Activated naive CD8-positive, alpha-beta T cell treated with anti-CD3 and anti-CD28 coated beads for 36 hours (primary cell): Measurements from ENCODE around the gene LRRC4C. TPM values are rescaled to one million over a fixed set of nuclear protein-coding genes. Genes with fewer than 3 reads are reported as not detected.

Experiments
- DNase-seq: peaks from one replicate; pipeline ENCODE4 v3.0.0; 2021
- H3K27ac Mint-ChIP-seq: one replicate; pipeline ENCODE4 v1.8.0; 2022; ENCODE audit warnings: mild to moderate bottlenecking, moderate library complexity, mixed read lengths
- H3K27me3 Mint-ChIP-seq: one replicate; pipeline ENCODE4 v1.8.0; 2022; ENCODE audit warnings: mild to moderate bottlenecking, mixed read lengths
- H3K36me3 Mint-ChIP-seq: one replicate; pipeline ENCODE4 v1.8.0; 2021; ENCODE audit warnings: mild to moderate bottlenecking, mixed read lengths
- H3K4me1 Mint-ChIP-seq: one replicate; pipeline ENCODE4 v1.8.0; 2021; ENCODE audit warnings: mixed read lengths
- H3K4me3 Mint-ChIP-seq: one replicate; pipeline ENCODE4 v1.8.0; 2022; ENCODE audit warnings: mild to moderate bottlenecking, moderate library complexity, mixed read lengths
- H3K9me3 Mint-ChIP-seq: one replicate; pipeline ENCODE4 v1.8.0; 2022; ENCODE audit warnings: mixed read lengths
- total RNA-seq, 2 experiments: library from RNA; stranded (reverse); gene quantifications; one replicate each; pipeline ENCODE4 v1.2.3, GENCODE V29; 2021

LRRC4C gene
- total RNA-seq, 2 experiments from 2014 or later = not detected

DNA sequence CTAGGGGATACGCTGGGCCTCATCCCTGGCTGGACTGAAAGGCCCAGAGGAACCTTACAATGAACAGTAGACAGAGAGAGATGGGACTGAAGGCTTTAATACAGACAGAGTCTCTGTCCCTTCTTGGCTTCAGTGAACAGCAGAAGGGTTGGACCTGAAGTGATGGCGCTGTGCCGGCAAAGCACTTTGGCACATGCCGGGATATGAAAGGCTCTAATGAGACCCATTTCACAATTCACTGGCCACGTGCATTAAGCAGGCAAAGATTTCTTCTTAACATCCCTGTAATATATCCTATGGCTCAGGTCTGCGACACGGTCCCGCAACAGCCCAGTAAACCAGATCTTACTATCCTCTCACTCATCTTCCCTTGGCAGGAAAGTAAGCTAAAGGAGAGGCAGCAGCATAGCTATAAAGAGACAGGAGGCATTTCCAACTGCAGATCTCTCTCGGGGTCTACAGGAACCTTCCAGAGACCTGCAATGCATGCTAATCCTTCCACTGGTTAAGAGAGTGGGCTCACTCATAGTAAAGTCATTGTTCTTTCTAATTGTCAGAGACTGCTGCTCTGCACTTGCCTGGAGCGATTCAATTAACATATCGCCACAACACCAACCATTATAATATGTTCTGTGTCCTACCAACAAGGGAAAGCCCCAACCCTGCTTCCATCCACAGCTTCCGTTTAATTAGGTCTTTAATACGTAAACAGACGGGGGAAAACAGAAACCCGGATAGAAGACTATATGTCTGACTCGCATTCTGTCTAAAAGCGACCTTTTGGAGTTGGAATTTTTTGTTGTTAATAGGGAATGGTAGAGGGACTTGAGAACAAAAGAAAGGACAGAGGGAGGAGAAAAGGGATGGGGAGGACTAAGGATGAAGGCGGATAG, 1179.0 kb downstream of the LRRC4C start:
- Mint-ChIP-seq H3K9me3 (peaks cover 7% of the 10 kb centered on the region), H3K36me3 (no peaks in the 10 kb centered on the region), H3K27ac (no peak overlapping the region), H3K27me3 (no peaks in the 10 kb centered on the region), H3K4me3 (no peak overlapping the region), H3K4me1 (no peaks in the 10 kb centered on the region)
- DNase-seq = no peak

GRCh38 chr11:40276960-40277359, 1182.5 kb downstream of the LRRC4C start:
- Mint-ChIP-seq H3K4me1 (no peaks in the 10 kb centered on the region), H3K36me3 (no peaks in the 10 kb centered on the region), H3K27me3 (no peaks in the 10 kb centered on the region), H3K4me3 (no peak overlapping the region), H3K9me3 (peaks cover 4% of the 10 kb centered on the region), H3K27ac (no peak overlapping the region)
- DNase-seq = no peak

- Mint-ChIP-seq H3K4me3 (no peak overlapping the region), H3K36me3 (no peaks in the 10 kb centered on the region), H3K9me3 (peaks cover 3% of the 10 kb centered on the region), H3K4me1 (no peaks in the 10 kb centered on the region), H3K27me3 (no peaks in the 10 kb centered on the region), H3K27ac (no peak overlapping the region)
- no peak for DNase-seq
Observed at GRCh38 chr11:40274017-40274416, 1185.4 kb downstream of the LRRC4C start.

GRCh38 chr11:40273192-40273732, 1186.2 kb downstream of the LRRC4C start:
- Mint-ChIP-seq H3K4me3 (no peak overlapping the region), H3K27me3 (no peaks in the 10 kb centered on the region), H3K9me3 (peaks cover 2% of the 10 kb centered on the region), H3K36me3 (no peaks in the 10 kb centered on the region), H3K27ac (no peak overlapping the region), H3K4me1 (no peaks in the 10 kb centered on the region)
- DNase-seq = no peak

DNA sequence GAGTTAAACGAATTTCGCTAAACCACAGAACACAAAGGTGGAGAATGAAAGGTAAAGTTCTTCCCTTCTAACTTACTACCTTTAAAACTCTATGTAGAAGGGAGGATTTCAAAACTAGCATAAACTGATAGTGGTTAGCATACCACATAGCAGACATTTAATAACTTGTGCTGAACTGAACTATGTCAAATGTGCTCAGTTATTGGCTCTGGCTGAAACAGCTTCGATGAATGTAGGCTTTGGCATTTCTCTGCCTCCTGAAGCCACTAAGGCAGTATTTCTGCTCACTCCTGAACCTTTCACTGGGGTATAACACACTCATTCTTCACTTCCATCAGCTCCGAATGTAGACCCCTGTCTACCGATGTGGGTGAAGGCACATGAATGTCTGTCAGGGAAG, 1188.1 kb downstream of the LRRC4C start:
- no peaks in the 10 kb centered on the region for H3K4me1 Mint-ChIP-seq
- DNase-seq = no peak

DNA sequence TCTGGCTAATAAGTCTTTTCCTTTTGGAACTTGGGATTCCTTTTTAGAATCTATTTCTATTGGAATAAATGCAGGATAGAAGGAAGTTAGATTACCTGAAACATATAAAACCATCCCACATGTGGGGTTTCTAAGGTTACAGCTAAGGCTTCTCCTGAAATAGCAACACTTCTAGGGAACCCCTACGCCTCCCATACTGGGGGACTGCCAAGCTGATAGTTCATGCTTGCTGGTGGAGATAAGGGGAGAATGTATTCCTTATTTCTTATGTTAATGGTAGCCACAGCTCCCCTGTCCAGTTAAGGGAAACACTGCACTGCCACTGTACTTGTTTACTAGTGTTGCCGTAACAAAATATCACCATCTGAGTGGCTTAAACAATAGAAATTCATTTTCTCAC, 1189.6 kb downstream of the LRRC4C start:
- no peak for DNase-seq
- Mint-ChIP-seq H3K4me3 (no peak overlapping the region), H3K9me3 (peaks cover 1% of the 10 kb centered on the region), H3K27ac (no peak overlapping the region), H3K4me1 (no peaks in the 10 kb centered on the region), H3K36me3 (no peaks in the 10 kb centered on the region), H3K27me3 (no peaks in the 10 kb centered on the region)

More for the DNA sequence above, 1188.1 kb downstream of the LRRC4C start:
- Mint-ChIP-seq H3K4me3 (no peak overlapping the region), H3K27ac (no peak overlapping the region), H3K9me3 (peaks cover 3% of the 10 kb centered on the region), H3K27me3 (no peaks in the 10 kb centered on the region), H3K36me3 (no peaks in the 10 kb centered on the region)

GRCh38 chr11:40268551-40268950, 1190.9 kb downstream of the LRRC4C start:
- Mint-ChIP-seq H3K9me3 (peaks cover 1% of the 10 kb centered on the region), H3K4me1 (no peaks in the 10 kb centered on the region), H3K4me3 (no peak overlapping the region), H3K36me3 (no peaks in the 10 kb centered on the region), H3K27me3 (no peaks in the 10 kb centered on the region), H3K27ac (no peak overlapping the region)
- no peak for DNase-seq

- Mint-ChIP-seq H3K4me3 (no peak overlapping the region), H3K27me3 (no peaks in the 10 kb centered on the region), H3K27ac (no peak overlapping the region), H3K4me1 (no peaks in the 10 kb centered on the region), H3K36me3 (no peaks in the 10 kb centered on the region), H3K9me3 (peaks cover 2% of the 10 kb centered on the region)
- DNase-seq = no peak
Observed at GRCh38 chr11:40255457-40255856, 1204.0 kb downstream of the LRRC4C start.

GRCh38 chr11:40253166-40253565, 1206.3 kb downstream of the LRRC4C start:
- Mint-ChIP-seq H3K9me3 (peaks cover 4% of the 10 kb centered on the region), H3K4me3 (no peak overlapping the region), H3K4me1 (no peaks in the 10 kb centered on the region), H3K36me3 (no peaks in the 10 kb centered on the region), H3K27ac (no peak overlapping the region), H3K27me3 (no peaks in the 10 kb centered on the region)
- DNase-seq = no peak

GRCh38 chr11:40252236-40252635, 1207.2 kb downstream of the LRRC4C start:
- Mint-ChIP-seq H3K36me3 (no peaks in the 10 kb centered on the region), H3K4me1 (no peaks in the 10 kb centered on the region), H3K9me3 (peaks cover 6% of the 10 kb centered on the region), H3K4me3 (no peak overlapping the region), H3K27ac (no peak overlapping the region), H3K27me3 (no peaks in the 10 kb centered on the region)
- no peak for DNase-seq

GRCh38 chr11:40246983-40247382, 1212.5 kb downstream of the LRRC4C start:
- Mint-ChIP-seq H3K27me3 (no peaks in the 10 kb centered on the region), H3K4me3 (no peak overlapping the region), H3K27ac (no peak overlapping the region), H3K9me3 (peaks cover 8% of the 10 kb centered on the region), H3K4me1 (no peaks in the 10 kb centered on the region), H3K36me3 (no peaks in the 10 kb centered on the region)
- DNase-seq = no peak

DNA sequence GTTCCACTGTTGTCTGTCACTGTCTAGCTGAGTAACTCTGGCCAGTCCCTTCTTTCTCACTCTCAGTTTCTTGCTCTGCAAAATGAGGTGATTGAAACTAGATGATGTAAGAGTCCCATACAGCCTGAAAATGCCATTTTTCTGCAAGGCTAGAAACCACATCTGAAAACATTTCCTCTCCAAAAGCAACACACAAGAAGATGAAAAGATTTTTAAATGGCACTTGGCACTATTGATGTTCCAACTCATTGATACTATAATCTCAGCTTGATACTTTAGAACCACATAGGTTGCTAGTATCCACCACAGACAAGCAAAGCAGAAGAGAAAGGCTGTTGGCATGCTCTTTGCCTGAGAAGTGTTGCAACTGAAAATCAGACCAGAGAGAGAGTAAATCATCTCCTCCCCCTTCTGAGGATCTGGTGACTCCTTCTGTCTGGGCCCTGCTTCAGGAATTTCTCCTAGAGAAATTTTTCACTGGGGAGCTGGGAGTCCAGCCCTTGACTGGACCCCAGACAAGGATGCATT, 1217.9 kb downstream of the LRRC4C start:
- no peak for DNase-seq
- H3K27ac Mint-ChIP-seq = no peak overlapping the region
- no peaks in the 10 kb centered on the region for H3K36me3 Mint-ChIP-seq
- no peak overlapping the region for H3K4me3 Mint-ChIP-seq
- peaks cover 5% of the 10 kb centered on the region for H3K9me3 Mint-ChIP-seq
- no peaks in the 10 kb centered on the region for H3K4me1 Mint-ChIP-seq
- H3K27me3 Mint-ChIP-seq = no peaks in the 10 kb centered on the region

- no peaks in the 10 kb centered on the region for H3K4me1 Mint-ChIP-seq
- H3K4me3 Mint-ChIP-seq = no peak overlapping the region
- DNase-seq = no peak
- H3K36me3 Mint-ChIP-seq = no peaks in the 10 kb centered on the region
- H3K27me3 Mint-ChIP-seq = no peaks in the 10 kb centered on the region
- peaks cover 3% of the 10 kb centered on the region for H3K9me3 Mint-ChIP-seq
- H3K27ac Mint-ChIP-seq = no peak overlapping the region
Observed at GRCh38 chr11:40240284-40240683, 1219.2 kb downstream of the LRRC4C start.

DNA sequence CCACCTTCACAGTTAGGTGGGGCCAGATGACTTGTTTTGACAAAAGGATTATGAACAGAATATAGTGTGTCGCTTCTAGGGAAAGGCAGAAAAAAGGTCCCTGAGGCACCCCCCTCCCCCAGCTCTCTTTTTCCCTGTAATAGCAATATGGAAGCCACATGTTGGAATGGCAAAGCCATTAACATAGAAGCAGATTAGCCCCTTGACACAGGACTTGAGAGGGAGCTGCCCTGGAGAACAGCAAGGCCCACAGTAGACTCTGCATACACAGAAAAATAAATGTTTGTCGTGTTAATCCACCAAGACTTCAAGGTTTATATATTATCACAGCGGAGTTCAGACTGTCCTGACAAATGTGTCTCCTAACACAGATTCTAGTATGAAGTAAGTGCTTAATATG, 1222.9 kb downstream of the LRRC4C start:
- Mint-ChIP-seq H3K4me3 (no peak overlapping the region), H3K36me3 (no peaks in the 10 kb centered on the region), H3K27me3 (no peaks in the 10 kb centered on the region), H3K9me3 (peaks cover 1% of the 10 kb centered on the region), H3K4me1 (no peaks in the 10 kb centered on the region), H3K27ac (no peak overlapping the region)
- no peak for DNase-seq

DNA sequence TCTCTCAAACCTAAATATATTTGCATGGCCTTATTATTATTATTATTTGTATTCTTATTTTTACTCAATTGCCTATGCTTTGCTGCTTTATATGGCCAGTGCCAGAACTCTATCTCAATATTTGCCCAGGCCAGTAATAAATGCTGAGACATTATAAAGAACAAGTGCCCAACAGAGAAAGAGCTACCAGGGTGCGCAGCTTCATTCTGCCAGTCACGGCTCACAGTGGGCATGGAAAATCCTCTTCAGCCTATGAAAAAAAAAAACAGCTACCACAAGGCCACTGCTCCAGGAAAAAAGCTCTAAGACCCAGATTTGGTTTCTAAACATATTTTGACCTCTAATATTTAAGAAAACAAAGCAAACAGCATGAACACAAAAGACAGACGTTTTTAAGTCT, 1223.6 kb downstream of the LRRC4C start:
- Mint-ChIP-seq H3K4me1 (no peaks in the 10 kb centered on the region), H3K4me3 (no peak overlapping the region)

DNA sequence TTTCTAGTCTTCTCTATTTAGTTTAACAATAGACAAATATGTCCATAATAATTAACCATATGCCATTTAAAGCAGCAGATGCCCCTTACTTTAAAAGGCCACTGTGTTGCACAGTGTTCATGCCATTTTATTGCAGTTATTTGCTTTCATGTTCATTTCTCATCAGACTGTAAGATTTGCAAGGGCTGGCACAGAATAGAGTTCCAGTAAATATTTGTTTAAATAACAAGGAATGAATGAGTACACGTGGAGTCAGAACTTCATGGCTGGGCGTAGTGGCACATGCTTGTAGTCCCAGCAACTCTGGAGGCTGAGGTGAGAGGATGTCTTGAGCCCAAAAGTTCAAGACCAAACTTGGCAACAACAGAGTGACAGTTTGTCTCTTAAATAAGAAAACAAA, 1228.6 kb downstream of the LRRC4C start:
- H3K4me1 Mint-ChIP-seq = no peaks in the 10 kb centered on the region
- no peak overlapping the region for H3K27ac Mint-ChIP-seq
- H3K36me3 Mint-ChIP-seq = no peaks in the 10 kb centered on the region
- peaks cover 1% of the 10 kb centered on the region for H3K9me3 Mint-ChIP-seq
- H3K4me3 Mint-ChIP-seq = no peak overlapping the region
- DNase-seq = no peak
- H3K27me3 Mint-ChIP-seq = no peaks in the 10 kb centered on the region

More for the DNA sequence above, 1223.6 kb downstream of the LRRC4C start:
- Mint-ChIP-seq H3K27me3 (no peaks in the 10 kb centered on the region), H3K36me3 (no peaks in the 10 kb centered on the region), H3K27ac (no peak overlapping the region), H3K9me3 (peaks cover 1% of the 10 kb centered on the region)
- DNase-seq = no peak
